GM12892 (cell line): ENCODE data around the gene ZNF316. TPM values are rescaled to one million over a fixed set of nuclear protein-coding genes. Genes with fewer than 3 reads are reported as not detected.

Experiments
- DNase-seq: peaks from one replicate; pipeline ENCODE4 v3.0.0; 2011; ENCODE audit not compliant: insufficient read length
- FAIRE-seq: peaks from 2 replicates; lab custom pipeline; 2011; peaks lifted over from hg19 to GRCh38; lab: Jason Lieb, UNC
- POLR2A ChIP-seq: IDR thresholded peaks from 2 replicates; pipeline ENCODE4 v1.6.1; 2011; ENCODE audit warnings: low read depth, low read length, control low read depth
- POLR2AphosphoS5 ChIP-seq: IDR thresholded peaks from 2 replicates; pipeline ENCODE4 v1.6.1; 2011; ENCODE audit warnings: low read depth, low read length, control low read depth
- TAF1 ChIP-seq: IDR thresholded peaks from 2 replicates; pipeline ENCODE4 v1.6.1; 2011; ENCODE audit warnings: low read depth, mild to moderate bottlenecking, control low read depth, low read length, borderline replicate concordance
- polyA plus RNA-seq: library from polyadenylated mRNA; unstranded; fragments of >200 nt; gene quantifications from one replicate; pipeline ENCODE4 v1.2.1, GENCODE V29; 2012; ENCODE audit warnings: missing spikeins, inconsistent platforms; ENCODE audit not compliant: missing spikeins

The ZNF316 gene
- 12.1 TPM for polyA plus RNA-seq

DNA sequence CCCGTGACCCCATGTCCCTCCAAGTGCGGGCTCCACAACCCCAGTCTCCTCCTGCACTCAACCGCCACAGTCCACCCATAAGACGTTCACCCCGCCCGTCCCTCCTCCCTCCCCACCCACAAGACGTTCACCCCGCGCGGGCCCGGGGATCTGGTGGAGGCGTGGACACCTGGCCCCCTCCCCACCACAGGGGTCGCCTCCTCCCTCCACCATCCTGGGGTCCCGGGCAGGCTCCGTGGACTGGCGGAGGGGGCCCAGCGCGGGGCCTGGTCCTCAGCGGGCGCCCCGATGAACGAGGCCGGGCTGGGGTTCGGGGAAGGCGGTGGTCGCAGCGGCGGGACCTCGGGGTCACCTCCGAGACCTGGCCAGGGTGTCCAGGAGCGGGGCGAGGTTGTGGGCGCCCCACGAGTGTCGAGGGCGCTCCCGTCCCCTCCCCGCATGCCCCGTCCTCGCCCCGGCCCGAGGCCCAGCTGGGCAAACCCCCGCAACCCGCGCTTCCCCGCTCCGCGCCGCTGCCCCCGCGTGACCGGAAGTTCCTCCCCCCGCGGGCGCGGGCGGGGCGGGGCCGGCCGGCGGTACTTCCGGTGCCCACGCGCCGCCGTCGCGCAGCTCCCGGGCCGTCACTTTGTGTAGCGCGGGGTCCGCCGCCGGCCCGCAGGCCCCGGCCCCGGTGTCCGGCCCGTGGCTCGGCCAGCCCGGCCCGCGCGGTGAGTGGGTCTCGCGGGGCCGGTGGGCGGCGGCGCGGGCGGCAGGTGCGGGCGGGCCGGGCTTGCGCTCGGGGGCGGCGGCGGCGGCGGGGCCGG lies at the start of gene ZNF316:
TSS of gene ZNF316 (plus strand) at position 578 of the 803 bp plus-strand sequence. CDS start 5,092 bp downstream, outside the sequence.
- TF ChIP-seq POLR2AphosphoS5 = peak; percentile 61; the same call in 1 of the 2 replicates
- no peak for TF ChIP-seq TAF1
- TF ChIP-seq POLR2A = peak; percentile 53; the same call in 1 of the 2 replicates
- FAIRE-seq (peak; percentile 73), DNase-seq (peak; percentile 92)

DNA sequence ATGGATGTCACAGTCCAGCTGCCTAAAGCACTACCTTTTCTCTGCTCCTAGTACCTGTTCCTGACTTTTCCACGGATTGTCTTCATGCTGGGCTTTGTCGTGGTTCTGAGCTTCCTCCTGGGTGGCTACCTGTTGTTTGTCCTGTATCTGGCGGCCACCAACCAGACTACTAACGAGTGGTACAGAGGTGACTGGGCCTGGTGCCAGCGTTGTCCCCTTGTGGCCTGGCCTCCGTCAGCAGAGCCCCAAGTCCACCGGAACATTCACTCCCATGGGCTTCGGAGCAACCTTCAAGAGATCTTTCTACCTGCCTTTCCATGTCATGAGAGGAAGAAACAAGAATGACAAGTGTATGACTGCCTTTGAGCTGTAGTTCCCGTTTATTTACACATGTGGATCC lies 48.6 kb upstream of the ZNF316 start:
- TF ChIP-seq TAF1 = no peak
- DNase-seq (no peak), FAIRE-seq (no peak)

DNA sequence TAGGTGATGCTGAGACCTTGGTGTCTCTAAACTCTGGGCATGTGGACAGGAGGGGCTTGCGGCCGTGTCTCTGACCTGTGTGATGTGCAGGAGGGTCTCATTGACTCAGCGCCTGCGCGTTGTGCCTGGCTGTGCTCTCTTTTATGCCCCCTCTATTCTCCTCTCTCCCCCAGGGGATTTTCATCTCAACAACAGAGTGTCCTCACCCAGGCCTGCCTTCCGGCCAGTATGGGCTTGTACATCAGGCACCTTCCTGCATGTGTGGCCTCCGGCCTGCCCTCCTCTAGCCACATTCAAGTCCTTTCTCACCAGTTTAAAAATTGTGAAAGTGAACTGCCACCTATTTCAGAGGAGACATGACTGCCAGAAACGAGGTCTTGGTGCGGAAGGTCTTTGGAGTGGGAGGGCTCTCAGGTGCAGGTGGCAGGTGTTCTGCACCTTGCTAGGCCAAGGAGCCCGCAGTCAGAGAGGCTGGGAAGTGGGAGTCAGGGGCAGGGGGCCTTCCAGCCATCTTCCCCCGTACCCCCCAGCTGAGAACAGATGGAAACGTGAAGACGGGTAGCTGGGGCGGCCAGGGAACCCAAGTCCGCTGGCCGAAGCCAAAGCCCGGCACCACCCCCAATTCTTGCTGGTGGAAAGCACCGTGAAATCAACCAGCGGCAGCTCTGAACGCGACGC lies 47.8 kb upstream of the ZNF316 start:
- DNase-seq (no peak), FAIRE-seq (no peak)
- no peak for TF ChIP-seq POLR2AphosphoS5
- TF ChIP-seq TAF1 = no peak
- no peak for TF ChIP-seq POLR2A

DNA sequence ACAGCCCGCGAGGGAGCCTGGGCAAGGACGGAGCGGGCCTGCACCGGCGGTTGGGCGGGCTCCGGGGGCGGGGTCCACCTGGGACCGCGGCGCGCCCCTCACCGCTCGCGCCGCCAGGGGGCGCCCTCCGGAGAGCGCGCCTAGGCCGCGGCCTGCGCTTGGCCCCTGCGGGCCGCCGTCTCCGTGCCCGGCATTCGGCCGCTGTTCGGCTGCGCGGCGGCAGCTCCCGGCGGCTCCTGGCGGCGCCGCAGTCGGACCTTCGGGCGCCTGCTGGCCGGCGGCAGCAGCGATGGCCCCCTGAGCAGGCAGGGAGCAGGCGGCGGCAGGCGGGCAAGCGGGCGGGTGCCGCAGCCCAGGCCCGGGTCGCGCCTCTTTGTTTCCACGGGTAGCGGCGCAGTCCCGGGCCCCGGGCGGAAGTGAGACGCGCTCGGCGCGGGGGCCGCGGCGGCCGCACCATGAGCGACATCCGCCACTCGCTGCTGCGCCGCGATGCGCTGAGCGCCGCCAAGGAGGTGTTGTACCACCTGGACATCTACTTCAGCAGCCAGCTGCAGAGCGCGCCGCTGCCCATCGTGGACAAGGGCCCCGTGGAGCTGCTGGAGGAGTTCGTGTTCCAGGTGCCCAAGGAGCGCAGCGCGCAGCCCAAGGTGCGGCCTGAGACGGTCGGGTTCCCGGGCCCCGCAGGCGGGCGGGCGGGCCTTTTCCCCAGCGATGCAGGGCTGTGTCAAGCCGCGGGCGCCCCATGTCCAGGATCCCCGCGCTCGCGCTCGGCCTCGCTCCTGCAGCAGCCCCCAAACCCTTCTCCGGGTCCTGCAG lies 47.1 kb upstream of the ZNF316 start, which contains the start of gene INTS15:
TSS of gene INTS15 (plus strand) at position 193 of the 816 bp plus-strand sequence. CDS start at position 456, 263 bp downstream.
- peak; percentile 92 for FAIRE-seq
- TF ChIP-seq POLR2A = peak; percentile 90
- TF ChIP-seq TAF1 = peak; percentile 94
- peak; percentile 73; the same call in 1 of the 2 replicates for TF ChIP-seq POLR2AphosphoS5

DNA sequence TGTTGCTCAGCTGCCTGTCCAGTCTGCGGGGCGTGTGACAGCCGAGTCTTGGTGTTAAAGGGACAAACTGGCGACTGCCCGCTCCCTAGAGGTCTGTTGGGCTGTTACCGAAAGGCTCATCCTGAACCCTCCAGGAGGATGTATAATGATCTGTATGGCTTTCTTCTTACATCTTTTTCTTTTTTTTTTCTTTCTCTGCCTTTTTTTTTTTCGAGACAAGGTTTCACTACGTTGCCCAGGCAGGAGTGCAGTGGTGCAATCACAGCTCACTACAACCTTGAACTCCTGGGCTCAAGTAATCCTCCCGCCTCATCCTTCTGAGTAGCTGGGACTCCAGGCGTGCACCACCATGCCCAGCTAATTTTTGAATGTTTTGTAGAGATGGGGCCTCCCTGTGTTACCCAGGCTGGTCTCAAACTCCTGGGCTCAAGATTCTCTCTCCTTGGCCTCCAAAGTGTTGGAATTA lies 46.4 kb upstream of the ZNF316 start:
- DNase-seq (no peak), FAIRE-seq (no peak)
- TF ChIP-seq POLR2AphosphoS5 = no peak
- no peak for TF ChIP-seq TAF1
- TF ChIP-seq POLR2A = no peak

More for the DNA sequence above, 47.1 kb upstream of the ZNF316 start, which contains the start of gene INTS15:
- peak; percentile 82 for DNase-seq

DNA sequence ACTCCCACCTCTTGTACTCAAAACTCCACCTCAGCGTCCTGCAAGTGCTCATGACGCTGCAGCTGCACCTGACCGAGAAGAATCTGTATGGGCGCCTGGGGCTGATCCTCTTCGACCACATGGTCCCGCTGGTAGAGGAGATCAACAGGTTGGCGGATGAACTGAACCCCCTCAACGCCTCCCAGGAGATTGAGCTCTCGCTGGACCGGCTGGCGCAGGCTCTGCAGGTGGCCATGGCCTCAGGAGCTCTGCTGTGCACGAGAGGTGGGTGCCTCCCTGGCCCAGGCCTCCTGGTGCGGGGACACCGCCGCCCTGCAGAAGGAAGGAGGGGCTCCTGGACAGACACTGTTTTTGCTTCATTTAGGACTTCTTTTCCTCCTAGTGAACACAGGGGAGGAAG lies 37.0 kb upstream of the ZNF316 start:
- DNase-seq (no peak), FAIRE-seq (no peak)
- TF ChIP-seq TAF1 (no peak), POLR2A (no peak), POLR2AphosphoS5 (no peak)

DNA sequence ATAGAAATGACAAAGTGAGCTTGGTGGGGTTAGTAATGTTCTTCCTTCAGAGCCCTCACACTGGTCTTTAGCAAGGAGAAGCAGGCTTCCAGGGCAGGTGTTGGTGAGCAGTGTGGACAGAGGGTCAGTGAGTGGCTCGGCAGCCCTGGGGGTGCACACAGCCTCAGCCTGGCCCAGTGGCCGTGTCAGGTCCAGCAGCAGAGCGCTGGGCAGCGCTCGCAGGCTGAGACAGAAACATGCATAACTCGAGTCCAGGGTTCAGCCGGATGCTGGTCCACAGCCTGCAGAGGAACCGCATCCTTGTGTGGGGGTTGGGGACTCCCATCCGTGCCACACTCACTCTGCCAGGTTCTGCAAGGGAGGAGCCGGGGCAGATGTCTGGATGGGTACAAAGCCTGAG lies 32.7 kb upstream of the ZNF316 start:
- no peak for TF ChIP-seq POLR2A
- no peak for TF ChIP-seq TAF1
- TF ChIP-seq POLR2AphosphoS5 = no peak
- FAIRE-seq = no peak
- no peak for DNase-seq

DNA sequence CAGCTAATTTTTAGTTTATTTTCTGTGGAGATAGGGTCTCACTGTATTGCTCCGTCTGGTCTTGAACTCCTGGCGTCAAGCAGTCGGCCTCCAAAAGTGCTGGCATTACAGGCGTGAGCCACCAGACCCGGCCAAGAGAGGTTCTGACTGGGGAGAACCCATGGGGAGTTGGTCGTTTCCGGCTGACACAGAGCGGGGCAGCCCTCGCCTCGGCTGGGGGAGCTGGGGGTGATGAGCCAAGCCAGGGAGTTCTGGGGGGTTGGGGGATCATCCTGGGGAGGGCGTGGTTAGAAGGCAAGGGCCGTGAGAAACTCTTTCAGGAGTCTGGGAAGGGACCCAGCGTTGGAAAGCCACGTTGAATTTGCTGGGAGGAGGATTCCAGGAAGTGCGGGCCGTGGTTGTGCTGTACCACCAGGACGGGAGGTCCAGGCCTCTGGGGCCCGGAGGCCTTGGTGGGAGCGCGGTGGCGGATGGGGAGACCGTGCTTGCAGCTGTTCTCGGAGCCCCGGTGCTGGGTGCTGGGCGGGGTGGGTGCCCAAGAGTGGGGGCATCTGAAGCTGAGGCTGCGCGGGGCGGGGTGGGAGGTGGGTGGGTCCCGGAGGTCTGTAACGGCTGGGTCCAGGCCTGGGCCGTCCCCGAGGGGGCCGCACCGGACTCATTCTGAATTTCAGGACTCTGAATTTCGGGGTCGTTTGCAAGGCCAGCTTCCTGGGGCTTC lies 30.1 kb upstream of the ZNF316 start:
- FAIRE-seq (no peak), DNase-seq (no peak)
- TF ChIP-seq POLR2AphosphoS5 (no peak), POLR2A (no peak), TAF1 (no peak)

DNA sequence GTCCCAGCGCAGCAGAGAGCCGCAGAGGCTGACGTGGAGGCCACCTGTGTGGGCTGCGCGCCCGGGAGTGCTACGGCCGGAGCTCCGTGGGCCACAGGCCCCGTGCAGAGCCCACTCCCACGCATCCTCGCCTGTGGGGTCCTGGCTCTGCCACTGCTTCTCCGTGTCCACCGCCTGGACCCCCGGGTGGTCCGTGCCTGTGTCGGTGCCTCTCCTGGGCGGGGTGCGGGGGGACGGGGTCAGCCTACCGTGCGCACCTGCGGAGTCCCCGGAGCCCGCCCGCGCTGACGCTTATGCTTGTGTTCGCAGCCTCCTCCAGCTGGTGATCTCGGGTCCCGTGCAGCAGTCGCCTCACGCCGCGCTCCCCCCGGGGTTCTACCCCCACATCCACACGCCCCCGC lies 29.5 kb upstream of the ZNF316 start:
- FAIRE-seq = no peak
- no peak for DNase-seq
- no peak for TF ChIP-seq TAF1
- no peak for TF ChIP-seq POLR2A
- TF ChIP-seq POLR2AphosphoS5 = no peak

DNA sequence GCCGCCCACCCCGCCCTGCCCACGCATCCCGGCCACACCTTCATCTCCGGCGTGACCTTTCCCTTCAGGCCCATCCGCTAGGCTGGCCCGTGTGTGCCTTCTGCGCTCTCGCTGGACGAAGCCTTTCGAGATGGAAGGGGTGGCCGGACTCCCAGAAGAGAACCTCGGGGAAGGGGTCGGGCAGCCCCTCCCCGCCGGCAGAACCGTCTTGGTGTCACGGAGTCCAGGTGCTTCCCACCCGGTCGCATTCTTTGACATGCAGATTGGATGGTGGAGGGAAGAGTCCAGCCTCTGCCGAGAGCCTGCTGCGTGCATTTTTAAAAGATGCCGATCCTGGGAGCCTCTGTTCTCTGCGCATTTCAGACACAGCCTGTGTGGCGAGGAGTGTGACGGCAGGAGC lies 29.0 kb upstream of the ZNF316 start:
- TF ChIP-seq POLR2A = no peak
- TF ChIP-seq TAF1 = no peak
- no peak for TF ChIP-seq POLR2AphosphoS5
- FAIRE-seq (no peak), DNase-seq (no peak)

DNA sequence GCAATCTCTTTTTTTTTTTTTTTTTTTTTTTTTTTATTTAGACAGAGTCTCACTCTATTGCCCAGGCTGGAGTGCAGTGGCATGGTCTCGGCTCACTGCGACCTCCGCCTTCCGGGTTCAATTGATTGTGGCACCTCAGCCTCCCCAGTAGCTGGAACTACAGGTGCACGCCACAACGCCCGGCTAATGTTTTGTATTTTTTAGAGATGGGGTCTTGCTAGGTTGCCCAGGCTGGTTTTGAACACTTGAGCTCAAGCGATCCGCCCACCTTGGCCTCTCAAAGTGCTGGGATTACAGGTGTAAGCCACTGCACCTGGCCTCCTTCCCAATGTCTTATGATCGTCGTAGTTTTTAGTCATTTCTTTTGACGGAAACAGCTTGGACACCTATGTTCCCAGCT lies 28.3 kb upstream of the ZNF316 start:
- no peak for DNase-seq
- no peak for TF ChIP-seq POLR2A
- TF ChIP-seq POLR2AphosphoS5 = no peak
- no peak for TF ChIP-seq TAF1
- no peak for FAIRE-seq
